GM19351 (cell line): ENCODE measurements around the gene MKNK2.
"Not testable (repeated sequence)": the region's sequence is repeated elsewhere in the genome, so short reads cannot be mapped to it uniquely, and the experiment has no call there.

Experiments
- ATAC-seq: cut with Tn5 transposase; IDR thresholded peaks from one replicate; pipeline ENCODE4 v1.9.1; 2021; ENCODE audit warnings: mild to moderate bottlenecking, moderate library complexity; ENCODE audit not compliant: unreplicated experiment

Gene MKNK2

DNA sequence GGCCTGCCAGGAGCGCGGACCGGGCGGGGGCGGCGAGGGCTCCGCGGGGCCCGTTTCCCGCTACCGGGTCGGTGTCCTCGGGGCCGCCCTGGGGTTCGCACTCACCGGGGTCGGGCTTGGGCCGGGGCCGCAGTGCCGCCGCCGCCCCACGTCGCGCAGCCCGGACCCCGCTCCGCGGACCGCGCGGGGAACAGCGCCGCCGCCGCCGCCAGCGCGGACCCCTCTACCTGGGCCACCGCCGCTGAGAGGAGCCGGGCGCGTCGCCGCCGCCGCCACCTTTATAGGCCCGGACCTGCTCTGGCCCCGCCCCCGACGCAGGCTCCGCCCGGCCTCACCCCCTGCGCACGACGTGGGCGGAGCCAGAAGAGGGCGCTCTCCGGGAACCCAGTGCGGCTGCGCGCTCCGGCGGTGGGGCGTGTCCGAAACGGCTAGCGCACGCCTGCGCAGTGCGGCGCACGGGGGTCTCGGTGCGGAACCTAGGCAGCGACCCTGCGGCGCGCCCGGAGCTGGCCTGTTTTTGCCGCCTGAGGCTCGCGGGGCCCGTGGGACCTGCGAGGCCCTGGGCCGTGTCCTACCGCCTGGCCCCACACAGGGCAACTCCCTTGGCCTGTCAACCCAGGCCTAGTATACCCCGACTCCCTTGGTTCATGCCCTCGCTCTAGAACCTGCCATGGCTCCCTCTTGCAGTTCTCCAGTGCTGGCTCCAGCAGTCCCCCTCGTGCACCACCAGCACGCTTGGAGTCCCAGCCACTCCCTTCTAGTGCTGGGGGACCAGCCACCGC, at the start of gene MKNK2:
TSS of gene MKNK2 (minus strand) at position 254 of the 782 bp plus-strand sequence. CDS start 393 bp downstream, outside the sequence.
- peak; percentile 42 for ATAC-seq

DNA sequence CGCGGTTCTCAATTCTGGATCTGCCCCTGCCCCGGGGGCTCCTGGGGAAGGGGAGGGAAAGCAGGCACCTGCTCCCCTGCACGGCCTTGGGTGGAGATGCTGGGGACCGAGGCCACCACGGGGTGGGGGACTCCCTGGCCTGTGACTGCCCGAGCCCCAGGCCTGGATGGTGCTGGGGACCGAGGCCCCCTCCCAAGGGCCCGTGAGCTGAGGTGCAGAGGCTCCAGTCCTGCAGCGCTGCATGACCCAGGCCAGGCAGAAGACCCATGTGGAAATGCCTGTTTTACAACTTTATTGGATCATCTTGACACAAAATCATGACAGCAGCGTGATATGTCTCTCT, 49.6 kb upstream of the MKNK2 start:
- ATAC-seq = no peak

DNA sequence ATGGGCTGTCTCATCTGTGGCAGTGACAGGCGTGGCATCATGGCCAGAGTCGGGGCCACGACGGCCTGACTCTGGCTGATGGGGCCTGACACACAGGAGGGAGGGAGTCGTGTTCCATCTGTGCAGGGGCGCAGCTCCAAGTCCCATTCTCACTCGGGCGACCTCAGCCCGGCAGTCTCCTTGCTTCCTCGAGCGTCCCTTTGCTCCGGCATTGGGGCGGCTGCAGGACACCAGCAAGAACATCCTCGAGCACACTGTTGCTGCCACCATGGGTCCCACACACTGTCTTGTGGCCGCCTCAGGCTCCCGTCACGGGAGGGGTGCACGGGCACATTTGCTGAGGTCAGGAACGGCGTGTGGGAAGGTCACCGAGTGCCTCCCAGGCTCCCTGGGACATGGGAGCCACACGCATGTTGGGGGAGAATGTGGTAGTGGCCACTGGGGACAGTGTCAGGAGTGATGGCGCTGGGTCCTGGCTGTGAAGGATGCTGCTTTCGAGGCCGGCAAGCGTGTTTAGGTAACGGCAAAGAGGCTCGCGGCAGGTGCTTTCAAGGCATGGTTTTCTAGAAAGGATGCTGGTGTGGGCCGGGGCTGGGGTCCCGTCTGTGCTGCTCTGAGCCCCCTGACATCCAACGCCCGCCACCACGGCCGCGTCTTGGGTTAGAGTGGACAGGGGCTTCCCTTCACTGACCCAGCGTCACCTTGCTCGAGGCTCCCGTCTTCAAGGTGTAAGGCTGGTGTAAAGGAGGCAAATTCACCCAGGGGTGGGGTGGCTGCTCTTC, 49.1 kb upstream of the MKNK2 start:
- ATAC-seq = no peak

DNA sequence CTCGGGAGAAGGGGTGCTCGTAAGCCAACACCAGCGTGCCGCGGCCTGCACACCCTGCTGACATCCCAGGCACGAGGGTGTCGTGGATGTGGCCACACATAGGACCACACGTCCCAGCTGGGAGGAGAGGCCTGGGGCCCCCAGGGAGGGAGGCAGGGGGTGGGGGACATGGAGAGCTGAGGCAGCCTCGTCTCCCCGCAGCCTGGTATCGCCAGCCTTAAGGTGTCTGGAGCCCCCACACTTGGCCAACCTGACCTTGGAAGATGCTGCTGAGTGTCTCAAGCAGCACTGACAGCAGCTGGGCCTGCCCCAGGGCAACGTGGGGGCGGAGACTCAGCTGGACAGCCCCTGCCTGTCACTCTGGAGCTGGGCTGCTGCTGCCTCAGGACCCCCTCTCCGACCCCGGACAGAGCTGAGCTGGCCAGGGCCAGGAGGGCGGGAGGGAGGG, 48.0 kb upstream of the MKNK2 start:
- ATAC-seq = no peak

DNA sequence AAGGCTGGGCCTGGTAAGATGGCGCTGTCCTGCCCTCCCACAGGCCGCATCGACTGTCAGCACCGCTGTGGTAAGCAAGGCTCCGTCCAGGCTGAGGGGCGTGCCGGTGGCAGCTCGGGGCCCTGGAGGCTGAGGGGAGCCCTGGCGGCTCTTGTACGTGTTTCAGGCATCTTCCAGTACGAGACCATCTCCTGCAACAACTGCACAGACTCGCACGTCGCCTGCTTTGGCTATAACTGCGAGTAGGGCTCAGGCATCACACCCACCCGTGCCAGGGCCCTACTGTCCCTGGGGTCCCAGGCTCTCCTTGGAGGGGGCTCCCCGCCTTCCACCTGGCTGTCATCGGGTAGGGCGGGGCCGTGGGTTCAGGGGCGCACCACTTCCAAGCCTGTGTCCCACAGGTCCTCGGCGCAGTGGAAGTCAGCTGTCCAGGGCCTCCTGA, 46.9 kb upstream of the MKNK2 start:
- ATAC-seq = no peak

DNA sequence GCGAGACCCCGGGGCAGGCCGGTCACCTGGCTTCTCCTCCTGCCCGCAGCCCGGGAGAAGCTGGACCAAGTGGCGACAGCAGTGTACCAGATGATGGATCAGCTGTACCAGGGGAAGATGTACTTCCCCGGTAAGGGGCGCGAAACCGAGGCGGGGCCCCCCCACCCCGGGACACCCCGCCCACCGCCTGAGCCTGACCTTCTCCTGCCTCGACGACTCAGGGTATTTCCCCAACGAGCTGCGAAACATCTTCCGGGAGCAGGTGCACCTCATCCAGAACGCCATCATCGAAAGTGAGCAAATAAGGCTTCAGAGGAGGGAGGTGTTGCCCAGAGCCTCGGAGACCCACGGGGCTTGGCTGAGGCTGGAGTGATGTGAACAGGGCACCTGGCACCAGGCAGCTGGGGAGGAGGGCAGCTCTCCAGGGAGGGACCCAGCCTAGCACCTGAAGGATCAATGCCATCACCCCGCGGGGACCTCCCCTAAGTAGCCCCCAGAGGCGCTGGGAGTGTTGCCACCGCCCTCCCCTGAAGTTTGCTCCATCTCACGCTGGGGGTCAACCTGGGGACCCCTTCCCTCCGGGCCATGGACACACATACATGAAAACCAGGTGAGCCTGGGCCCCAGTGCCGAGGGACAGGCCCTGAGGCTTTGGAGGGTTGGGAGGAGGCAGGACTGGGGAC, 46.3 kb upstream of the MKNK2 start:
- no peak for ATAC-seq

DNA sequence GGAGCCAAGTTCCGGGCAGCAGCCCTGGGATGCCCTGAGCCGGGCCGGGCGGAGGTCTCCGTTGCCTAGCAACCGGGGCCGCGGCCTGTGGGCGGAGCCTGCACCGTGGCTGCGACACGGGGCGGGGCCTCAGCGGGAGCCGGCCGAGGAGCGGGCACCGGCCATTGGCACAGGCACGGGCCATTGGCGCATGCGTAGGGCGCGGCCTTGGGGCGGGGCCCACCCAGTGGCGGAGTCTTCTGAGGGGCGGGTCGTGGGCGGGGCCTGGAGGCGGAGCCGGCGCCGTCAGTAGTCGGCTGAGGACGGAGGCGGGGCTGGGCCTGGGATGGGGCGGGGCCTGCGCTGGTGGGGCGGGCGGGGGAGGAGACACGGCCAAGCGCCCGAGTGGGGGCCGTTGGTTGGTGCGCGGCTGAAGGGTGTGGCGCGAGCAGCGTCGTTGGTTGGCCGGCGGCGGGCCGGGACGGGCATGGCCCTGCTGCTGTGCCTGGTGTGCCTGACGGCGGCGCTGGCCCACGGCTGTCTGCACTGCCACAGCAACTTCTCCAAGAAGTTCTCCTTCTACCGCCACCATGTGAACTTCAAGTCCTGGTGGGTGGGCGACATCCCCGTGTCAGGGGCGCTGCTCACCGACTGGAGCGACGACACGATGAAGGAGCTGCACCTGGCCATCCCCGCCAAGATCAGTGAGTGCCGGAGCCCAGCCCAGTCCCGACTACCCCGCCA, 45.6 kb upstream of the MKNK2 start, which contains the start of gene IZUMO4:
TSS of gene IZUMO4 (plus strand) at position 436 of the 723 bp plus-strand sequence. CDS start at position 467, 31 bp downstream.
- ATAC-seq = peak; percentile 70

DNA sequence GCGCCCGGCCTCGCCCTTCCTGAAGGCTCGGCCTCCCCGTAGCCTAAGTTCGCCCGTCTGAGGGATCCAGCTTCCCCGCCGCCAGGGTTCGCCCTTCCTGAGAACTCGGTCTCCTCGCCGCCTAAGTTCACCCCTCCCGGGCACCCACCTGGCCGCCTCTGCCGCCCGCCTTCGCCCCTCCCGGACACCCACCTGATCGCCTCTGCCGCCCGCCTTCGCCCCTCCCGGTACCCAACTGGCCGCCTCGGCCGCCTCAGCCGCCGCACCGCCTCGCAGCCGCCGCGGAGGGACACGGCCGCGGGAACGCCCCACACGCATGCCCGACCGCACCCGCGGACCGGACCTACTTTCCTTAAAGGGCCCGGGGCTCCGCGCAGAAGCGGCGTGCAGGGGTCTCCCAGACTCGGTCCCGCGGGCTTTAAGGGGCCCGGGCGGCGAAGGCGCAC, 45.0 kb upstream of the MKNK2 start, which contains the start of gene MOB3A:
TSS of gene MOB3A (minus strand) at position 293 of the 446 bp plus-strand sequence. CDS start 17,766 bp downstream, outside the sequence.
- peak; percentile 39 for ATAC-seq

DNA sequence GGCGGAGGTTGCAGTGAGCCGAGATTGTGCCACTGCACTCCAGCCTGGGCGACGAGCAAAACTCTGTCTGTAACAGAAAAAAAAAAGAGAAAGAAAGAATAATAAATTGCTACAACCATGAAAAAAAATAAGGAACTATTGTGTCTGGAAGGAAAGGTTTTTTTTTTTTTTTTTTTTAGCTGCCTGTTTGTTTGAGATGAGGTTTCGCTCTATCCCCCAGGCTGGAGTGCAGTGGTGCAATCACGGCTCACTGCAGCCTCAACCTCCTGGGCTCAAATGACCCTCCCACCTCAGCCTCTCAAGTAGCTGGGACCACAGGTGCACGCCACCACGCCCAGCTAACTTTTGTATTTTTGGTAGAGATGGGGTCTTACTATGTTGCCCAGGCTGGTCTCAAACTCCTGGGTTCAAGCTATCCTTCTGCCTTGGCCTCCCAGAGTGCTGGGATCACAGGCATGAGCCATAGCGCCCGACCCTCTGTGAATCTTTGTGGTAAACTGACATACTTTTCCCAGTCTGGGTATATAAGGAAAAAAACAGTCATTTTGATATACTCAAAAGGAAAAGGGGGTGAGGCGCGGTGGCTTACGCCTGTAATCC, 41.0 kb upstream of the MKNK2 start:
- not testable (repeated sequence) for ATAC-seq

DNA sequence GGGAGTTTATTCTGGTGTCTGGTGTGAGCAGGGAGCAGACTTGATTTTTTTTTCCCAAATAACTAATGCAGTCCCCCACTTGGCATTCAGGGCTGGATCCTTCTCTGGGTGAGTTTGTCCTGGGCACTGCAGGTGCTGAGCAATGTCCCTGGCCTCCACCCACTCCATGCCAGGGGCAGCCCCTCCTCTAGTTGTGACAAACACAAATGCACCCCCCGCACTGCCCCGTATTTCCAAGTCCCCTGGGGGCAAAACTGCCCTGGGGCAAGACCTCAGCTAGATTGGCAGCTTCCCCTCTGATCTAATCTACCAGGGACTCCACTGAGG, 38.6 kb upstream of the MKNK2 start:
- no peak for ATAC-seq

DNA sequence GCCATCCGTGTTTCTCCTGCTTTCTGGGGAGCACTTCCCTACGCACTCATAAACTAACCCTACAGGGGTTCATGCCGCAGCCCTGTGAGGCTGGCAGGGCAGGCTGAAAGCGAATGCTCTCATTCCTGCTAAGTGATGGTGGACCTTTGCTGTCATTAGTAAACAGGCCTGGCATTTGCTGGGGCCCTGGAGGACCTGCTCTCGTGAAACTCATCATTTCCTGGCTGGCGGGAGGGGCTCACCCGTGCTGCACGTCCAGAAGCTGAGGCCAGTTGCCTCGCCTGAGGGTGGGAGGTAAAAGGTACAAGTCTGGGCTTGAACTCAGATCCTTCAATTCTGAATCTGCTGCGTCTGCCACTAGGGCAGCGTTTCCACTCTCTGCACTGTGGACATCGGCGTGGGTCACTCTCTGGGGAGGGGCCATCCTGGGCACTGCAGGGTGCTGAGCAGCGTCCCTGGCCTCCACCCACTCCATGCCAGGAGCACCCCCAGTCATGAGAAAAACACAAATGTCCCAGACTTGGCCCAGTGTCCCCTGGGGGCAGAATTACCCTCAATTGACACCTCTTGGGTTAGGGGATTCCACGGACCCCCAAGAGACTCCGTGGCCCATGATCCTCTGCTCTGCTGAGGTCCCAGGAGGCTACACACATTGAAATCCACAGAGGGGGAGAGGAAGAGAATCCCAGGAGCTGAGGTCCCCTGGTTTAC, 38.1 kb upstream of the MKNK2 start:
- ATAC-seq = no peak

DNA sequence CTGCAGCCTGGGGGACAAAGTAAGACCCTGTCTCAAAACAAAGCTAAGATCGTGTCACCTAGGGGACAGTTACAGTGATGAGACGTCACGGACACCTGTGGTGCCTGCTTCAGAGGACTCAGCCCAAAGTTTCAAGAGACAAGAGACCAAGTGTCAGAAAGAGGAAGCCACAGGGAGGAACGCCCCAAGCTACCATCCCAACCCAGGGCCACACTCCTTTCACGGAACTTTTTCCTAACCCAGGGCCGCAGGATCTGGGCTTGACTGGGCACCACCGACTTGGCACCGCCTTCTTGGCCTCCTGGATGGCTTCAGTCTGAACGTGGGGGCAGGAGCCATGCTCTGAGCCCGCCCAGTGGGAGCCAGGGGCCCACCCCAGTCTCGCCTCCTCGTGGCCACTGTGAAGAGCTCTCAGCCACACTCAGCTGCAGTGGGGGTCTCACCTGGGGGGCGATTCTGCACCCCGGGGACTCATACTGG, 36.6 kb upstream of the MKNK2 start:
- ATAC-seq = no peak

DNA sequence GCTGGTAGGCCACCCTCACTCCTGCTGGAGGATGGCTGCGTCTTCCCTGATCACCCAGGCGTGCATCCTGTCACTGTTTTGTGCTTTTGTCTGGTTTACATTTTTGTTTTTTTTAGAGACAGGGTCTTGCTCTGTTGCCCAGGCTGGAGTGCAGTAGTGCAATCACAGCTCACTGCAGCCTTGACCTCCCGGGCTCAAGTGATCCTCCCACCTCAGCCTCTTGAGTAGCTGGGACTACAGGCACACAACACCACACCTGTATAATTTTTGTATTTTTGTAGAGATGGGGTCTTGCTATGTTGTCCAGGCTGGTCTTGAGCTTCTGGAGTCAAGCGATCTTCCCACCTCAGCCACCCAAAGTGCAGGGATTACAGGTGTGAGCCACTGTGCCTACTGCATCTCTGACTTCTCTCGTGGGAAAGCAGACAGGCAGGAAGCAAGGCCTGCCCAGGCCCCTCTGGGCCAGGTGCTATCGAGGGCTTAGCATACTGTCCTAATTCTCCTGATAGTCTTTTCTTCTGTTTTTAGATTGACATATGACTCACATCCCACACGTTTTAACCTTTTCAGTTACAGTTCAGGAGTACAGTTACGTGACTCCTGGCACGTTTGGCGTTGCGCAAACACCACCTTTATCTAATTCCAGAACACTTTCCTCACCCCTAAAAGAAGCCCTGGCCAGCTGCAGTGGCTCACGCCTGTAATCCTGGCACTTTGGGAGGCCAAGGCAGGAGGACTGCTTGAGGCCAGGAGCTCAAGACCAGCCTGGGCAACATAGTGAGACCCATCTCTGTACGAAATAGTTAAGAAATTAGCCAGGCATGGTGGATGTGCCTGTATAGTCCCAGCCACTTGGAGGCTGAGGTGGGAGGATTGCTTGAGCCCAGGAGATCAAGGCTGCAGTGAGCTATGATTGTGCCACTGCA, 35.9 kb upstream of the MKNK2 start:
- ATAC-seq = not testable (repeated sequence)

DNA sequence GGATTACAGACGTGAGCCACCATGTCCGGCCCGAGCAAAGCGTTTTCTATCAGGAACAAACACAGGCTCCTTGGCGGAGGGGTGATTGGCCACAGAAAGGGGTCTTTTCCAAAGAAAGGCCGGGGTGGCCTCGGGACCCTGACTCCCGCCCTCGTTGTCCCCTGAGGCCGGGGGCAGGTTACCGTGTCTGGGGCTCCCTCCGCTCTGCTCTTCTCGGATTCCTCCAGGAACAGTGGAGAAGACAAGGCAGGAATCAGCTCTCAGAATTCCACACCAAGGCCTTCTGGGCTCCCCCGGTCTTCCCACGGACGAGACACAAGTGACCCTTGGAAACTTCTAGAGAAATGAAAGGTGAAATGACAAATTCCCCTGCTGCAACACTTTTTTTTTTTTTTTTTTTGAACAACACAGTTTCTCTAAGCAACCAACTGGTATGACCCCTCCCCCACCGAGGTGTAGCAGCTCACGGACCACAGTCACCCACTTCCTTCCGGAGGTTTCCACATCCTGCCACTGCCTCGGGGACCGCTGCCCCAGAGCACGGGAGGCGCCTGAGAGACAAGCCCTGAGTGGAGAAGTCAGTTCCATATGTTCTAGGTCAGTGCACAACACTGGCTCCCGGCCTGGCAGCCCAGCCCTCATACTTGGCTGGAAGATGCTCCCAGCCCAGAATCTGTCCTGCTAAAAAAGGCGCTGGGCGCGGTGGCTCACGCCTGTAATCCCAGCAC, 34.1 kb upstream of the MKNK2 start:
- no peak for ATAC-seq

DNA sequence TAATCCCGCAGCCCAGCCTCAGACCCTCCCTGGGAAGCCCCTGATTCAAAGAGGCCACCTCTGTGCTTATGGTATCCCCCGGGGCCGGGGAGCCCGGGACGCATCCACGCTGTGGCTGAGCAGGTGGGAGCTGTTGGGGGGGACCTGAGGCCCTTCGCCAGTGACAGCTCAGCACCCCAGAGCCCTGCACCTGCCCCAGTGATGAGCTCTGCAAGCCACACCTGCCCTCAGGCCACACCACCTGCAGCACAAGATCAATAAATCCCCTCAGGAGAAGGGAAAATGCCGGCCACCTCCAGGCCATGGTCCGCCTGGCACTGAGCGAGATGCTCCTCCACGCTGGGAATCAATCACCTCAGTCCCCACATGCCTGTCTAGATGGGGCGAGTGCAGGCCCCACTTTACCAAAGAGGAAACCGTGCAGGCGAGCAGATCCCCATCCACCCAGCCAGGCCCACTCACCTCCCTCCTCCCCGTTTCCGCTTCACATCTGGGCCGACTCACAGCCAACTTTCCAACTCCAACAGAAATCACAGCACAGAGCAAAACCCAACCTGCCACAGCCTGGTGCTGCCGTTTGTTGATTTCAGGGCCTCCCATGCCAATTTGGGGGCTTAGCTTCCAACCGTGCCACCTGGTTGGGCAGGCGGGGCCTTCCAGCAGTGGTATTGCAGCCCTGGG, 32.3 kb upstream of the MKNK2 start:
- no peak for ATAC-seq

DNA sequence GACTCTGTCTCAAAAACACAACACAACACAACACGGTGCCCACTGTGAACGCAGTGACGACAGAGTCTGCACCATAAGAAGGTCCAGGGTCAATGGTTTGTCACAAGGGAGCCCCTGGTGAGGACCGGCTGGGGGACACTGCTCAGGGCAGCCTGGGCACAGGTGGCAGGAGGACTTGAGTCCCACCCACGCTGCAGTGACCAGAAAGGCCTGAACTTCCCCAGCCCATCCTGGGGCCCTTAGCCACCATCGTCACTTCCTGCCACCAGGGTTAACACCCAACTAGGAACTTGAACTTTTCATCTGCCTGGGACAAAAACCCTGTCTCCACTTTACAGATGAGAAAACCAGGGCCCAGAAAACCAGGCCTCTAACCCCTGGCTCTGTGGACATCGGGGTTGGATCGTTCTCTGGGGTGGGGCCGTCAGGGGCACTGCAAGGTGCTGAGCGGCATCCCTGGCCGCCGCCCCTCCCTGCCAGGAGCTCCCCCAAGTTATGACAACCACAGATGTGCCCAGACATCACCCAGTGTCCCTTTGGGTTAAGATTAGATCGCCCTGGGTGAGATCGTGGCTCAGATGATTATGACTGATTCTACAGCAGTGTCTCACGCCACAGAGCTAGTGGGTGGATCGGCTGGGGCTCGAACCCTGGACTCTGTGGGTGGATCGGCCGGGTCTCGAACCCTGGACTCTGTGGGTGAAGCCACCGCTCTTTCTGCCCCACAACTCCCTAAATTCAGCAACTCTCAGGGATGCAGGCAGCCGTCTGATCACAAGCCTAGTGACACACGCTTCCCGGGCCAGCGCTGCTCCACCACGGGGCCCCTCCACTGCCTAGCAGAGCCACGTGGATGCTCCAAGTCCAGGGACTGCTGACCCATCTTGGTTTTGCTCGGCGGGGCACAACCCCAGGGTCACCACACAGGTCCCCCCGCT, 31.1 kb upstream of the MKNK2 start:
- ATAC-seq = no peak
